Measurements from ENCODE around the gene ATP4B.

DNA sequence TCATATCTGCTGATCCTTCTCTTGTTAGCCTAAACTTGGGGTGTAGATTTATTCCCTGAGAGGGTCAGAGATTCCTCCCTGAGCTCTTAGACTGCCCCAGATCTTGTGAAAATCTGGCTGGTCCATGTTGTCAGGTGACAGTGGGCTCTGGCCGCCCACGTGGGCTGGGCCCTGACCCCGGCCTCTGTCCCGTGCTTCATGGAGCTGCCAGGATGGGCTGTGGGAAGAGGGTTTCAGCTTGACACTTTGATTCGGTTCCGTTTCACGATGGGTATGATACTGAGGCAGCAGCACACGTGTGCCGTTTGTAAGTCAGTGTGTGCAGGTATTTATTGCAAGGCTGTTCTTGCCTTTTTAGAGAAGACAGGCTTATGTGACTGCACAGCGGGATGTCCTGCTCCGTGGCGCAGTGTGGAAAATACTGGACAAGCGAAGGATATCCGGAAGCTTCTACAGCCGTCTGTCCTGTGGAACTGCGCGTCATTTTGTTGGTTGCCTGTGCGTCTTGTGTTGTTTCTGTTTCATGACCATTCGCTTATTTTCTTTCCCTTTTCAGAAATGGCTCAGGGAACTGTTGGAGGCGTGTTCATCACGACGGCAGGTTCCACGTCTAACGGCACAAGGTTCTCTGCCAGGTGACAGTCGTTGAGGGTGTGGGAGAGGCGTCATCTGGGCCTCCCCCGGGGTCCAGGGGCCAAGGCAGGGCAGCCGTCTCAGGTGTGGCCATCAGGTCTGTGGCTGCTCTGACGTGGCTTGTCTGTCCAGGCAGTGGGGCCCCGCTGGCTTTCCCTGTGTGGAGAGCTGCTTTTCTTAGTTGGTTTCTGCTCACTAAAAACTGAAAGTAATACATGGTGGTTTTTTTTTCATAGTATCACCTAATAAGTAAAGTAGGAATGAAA, 20.5 kb downstream of the ATP4B start:
- no peak for TF ChIP-seq POLR2AphosphoS5 (IDR thresholded peaks at IDR 0.05)
- no peak for TF ChIP-seq EP300 (IDR thresholded peaks at IDR 0.05)
